AG08396 (cell line): Measurements from ENCODE around the gene MYBPC3.
"Not testable (repeated sequence)": the region's sequence is repeated elsewhere in the genome, so short reads cannot be mapped to it uniquely, and the experiment has no call there.

Experiments
- DNase-seq: peaks from one replicate; pipeline ENCODE4 v3.0.0; 2012; ENCODE audit warnings: low spot score, mixed read lengths

Gene MYBPC3

GRCh38 chr11:47324520-47324919 is 28.0 kb downstream of the MYBPC3 start:
- no peak for DNase-seq

GRCh38 chr11:47318166-47318565 is 34.3 kb downstream of the MYBPC3 start:
- DNase-seq: no peak

GRCh38 chr11:47317064-47317828 is 35.3 kb downstream of the MYBPC3 start:
- DNase-seq: no peak

GRCh38 chr11:47316501-47316900 is 36.0 kb downstream of the MYBPC3 start:
- DNase-seq: not testable (repeated sequence)

- DNase-seq: no peak
Observed at GRCh38 chr11:47314992-47315391, 37.5 kb downstream of the MYBPC3 start.

GRCh38 chr11:47308050-47308823 is 44.3 kb downstream of the MYBPC3 start:
- DNase-seq: no peak

- DNase-seq: no peak
Observed at GRCh38 chr11:47306484-47306844, 46.0 kb downstream of the MYBPC3 start.

GRCh38 chr11:47305734-47306483 is 46.6 kb downstream of the MYBPC3 start:
- no peak for DNase-seq

- DNase-seq: no peak
Observed at GRCh38 chr11:47302853-47303252, 49.6 kb downstream of the MYBPC3 start.

GRCh38 chr11:47299078-47299477 is 53.4 kb downstream of the MYBPC3 start:
- DNase-seq: no peak

GRCh38 chr11:47296045-47296444 is 56.5 kb downstream of the MYBPC3 start:
- DNase-seq: no peak

GRCh38 chr11:47295385-47295784 is 57.1 kb downstream of the MYBPC3 start:
- DNase-seq: no peak

- DNase-seq: no peak
Observed at GRCh38 chr11:47289856-47290255, 62.6 kb downstream of the MYBPC3 start.

GRCh38 chr11:47288066-47288465 is 64.4 kb downstream of the MYBPC3 start:
- DNase-seq: no peak

GRCh38 chr11:47285969-47286770 is 66.3 kb downstream of the MYBPC3 start:
- DNase-seq: no peak

GRCh38 chr11:47284151-47284550 is 68.4 kb downstream of the MYBPC3 start:
- DNase-seq: no peak

- DNase-seq: no peak
Observed at GRCh38 chr11:47282462-47282861, 70.0 kb downstream of the MYBPC3 start.
